B cell (primary cell): ENCODE measurements around the gene GPATCH3. TPM values are rescaled to one million over a fixed set of nuclear protein-coding genes. Genes with fewer than 3 reads are reported as not detected.

Source experiments
- ATAC-seq: fragments of 200-7000 bp; cut with Tn5 transposase; one replicate; pipeline ENCODE4 v1.10.0; 2021; ENCODE audit warnings: low read depth, mild to moderate bottlenecking, moderate number of reproducible peaks, moderate library complexity
- CTCF ChIA-PET: fragments of 350-600 bp; sonication (Branson Sonifier 250); formaldehyde crosslinking; loops from one replicate; lab custom pipeline; 2021; ENCODE audit warnings: antibody characterized with exemption, inconsistent platforms; lab: Charles Lee
- POLR2A ChIA-PET: fragments of 350-600 bp; sonication (Branson Sonifier 250); formaldehyde crosslinking; loops from one replicate; lab custom pipeline; 2021; ENCODE audit warnings: antibody characterized with exemption; lab: Charles Lee
- DNase-seq: peaks from one replicate; pipeline ENCODE4 v3.0.0; 2013
- H2AFZ ChIP-seq: 2 replicates; pipeline ENCODE4 v1.6.1; 2012; ENCODE audit warnings: mild to moderate bottlenecking, low read depth, low read length; ENCODE audit not compliant: insufficient read depth, poor library complexity, severe bottlenecking
- H3K27ac ChIP-seq, 2 donors: 1 replicate in 1 of 2; 2 replicates in 1 of 2; pipeline ENCODE4 v1.5.1; 2012 to 2013; ENCODE audit warnings: low read length in 2 of 2, mild to moderate bottlenecking in 2 of 2, moderate library complexity in 1 of 2
- H3K27me3 ChIP-seq, 4 experiments: fragments of 200-600 bp in 1 of 4; sonication (generic) in 1 of 4; replicated peaks in 1 of 4; 1 replicate in 2 of 4; 2 replicates in 2 of 4; pipeline versions ENCODE4 v1.6.1 to v1.7.0; 2013 to 2016; ENCODE audit warnings: low read length in 3 of 4, mild to moderate bottlenecking in 2 of 4, mixed read lengths in 1 of 4, moderate library complexity in 1 of 4; ENCODE audit not compliant: insufficient read depth in 4 of 4, control insufficient read depth in 3 of 4; ENCODE audit errors: control extremely low read depth in 1 of 4
- H3K36me3 ChIP-seq, 2 experiments: replicated peaks in 1 of 2; 1 replicate in 1 of 2; 2 replicates in 1 of 2; pipeline versions ENCODE4 v1.6.1 to v1.7.1; 2013; ENCODE audit warnings: low read length in 1 of 2; ENCODE audit not compliant: insufficient read depth in 2 of 2, control insufficient read depth in 1 of 2; ENCODE audit errors: control extremely low read depth in 1 of 2, extremely low read depth in 1 of 2
- H3K4me1 ChIP-seq, 2 donors: fragments of 200-600 bp in 1 of 2; sonication (generic) in 1 of 2; 1 replicate in 1 of 2; 2 replicates in 1 of 2; pipeline versions ENCODE4 v1.5.1 to v1.6.1; 2013 to 2017; ENCODE audit warnings: low read length in 2 of 2; ENCODE audit not compliant: control insufficient read depth in 2 of 2, insufficient read depth in 2 of 2
- H3K4me2 ChIP-seq: replicated peaks from 2 replicates; pipeline ENCODE3; 2012; ENCODE audit warnings: mild to moderate bottlenecking, low read depth, low read length; ENCODE audit not compliant: poor library complexity, severe bottlenecking
- H3K4me3 ChIP-seq, 5 experiments: fragments of 200-600 bp in 1 of 5; sonication (generic) in 1 of 5; 1 replicate in 3 of 5; 2 replicates in 2 of 5; pipeline versions ENCODE4 v1.5.1 to v1.7.0; 2011 to 2016; ENCODE audit warnings: low read length in 4 of 5, mild to moderate bottlenecking in 4 of 5, low read depth in 2 of 5, control low read depth in 1 of 5, moderate library complexity in 1 of 5; ENCODE audit not compliant: insufficient read depth in 1 of 5; ENCODE audit errors: control extremely low read depth in 1 of 5, extremely low read depth in 1 of 5
- H3K79me2 ChIP-seq: fragments of 200-600 bp; sonication (generic); one replicate; pipeline ENCODE4 v1.6.0; 2016; ENCODE audit warnings: low read length; ENCODE audit not compliant: control insufficient read depth, insufficient read depth
- H3K9ac ChIP-seq: fragments of 200-600 bp; sonication (generic); 2 replicates; pipeline ENCODE4 v1.6.1; 2017; ENCODE audit warnings: mild to moderate bottlenecking, low read length, moderate library complexity
- H3K9me3 ChIP-seq, 3 donors: one replicate each; pipeline versions ENCODE4 v1.6.1 to v1.7.1; 2013; ENCODE audit warnings: low read length in 2 of 3; ENCODE audit not compliant: control insufficient read depth in 2 of 3, insufficient read depth in 1 of 3; ENCODE audit errors: control extremely low read depth in 1 of 3
- H4K20me1 ChIP-seq: 2 replicates; pipeline ENCODE4 v1.6.0; 2012; ENCODE audit warnings: mild to moderate bottlenecking, low read length; ENCODE audit not compliant: insufficient read depth, control insufficient read depth, poor library complexity, severe bottlenecking
- H3K27ac Mint-ChIP-seq: one replicate; pipeline ENCODE4 v1.8.0; 2021; ENCODE audit warnings: mixed read lengths
- H3K27me3 Mint-ChIP-seq: one replicate; pipeline ENCODE4 v1.8.0; 2021; ENCODE audit warnings: mixed read lengths
- H3K4me1 Mint-ChIP-seq: one replicate; pipeline ENCODE4 v1.8.0; 2021; ENCODE audit warnings: mixed read lengths
- H3K4me3 Mint-ChIP-seq: one replicate; pipeline ENCODE4 v1.8.0; 2021; ENCODE audit warnings: mixed read lengths
- H3K9me3 Mint-ChIP-seq: one replicate; pipeline ENCODE4 v1.8.0; 2022; ENCODE audit warnings: mixed read lengths; ENCODE audit not compliant: insufficient read depth
- EZH2 ChIP-seq: IDR thresholded peaks from 2 replicates; pipeline ENCODE4 v1.6.1; 2012; ENCODE audit warnings: borderline replicate concordance, low read depth, mild to moderate bottlenecking, moderate library complexity, low read length; ENCODE audit not compliant: insufficient read depth, poor library complexity, severe bottlenecking
- WGBS: methylation state at CpG from one replicate; pipeline ENCODE4 v1.1.5; 2013; ENCODE audit warnings: missing lambda C conversion rate; ENCODE audit not compliant: insufficient coverage; 5-methylcytosine and 5-hydroxymethylcytosine counted together
- intact Hi-C: fragments of 100-400 bp; cut with micrococcal nuclease; formaldehyde crosslinking; loops from one replicate; pipeline ENCODE4 v1.10.0; 2022
- polyA plus RNA-seq: library from polyadenylated mRNA; depleted of rRNA; stranded (reverse); fragments of >200 nt; gene quantifications from 2 replicates; pipeline ENCODE4 v1.2.3, GENCODE V29; 2012
- total RNA-seq, 2 donors: library from RNA; stranded (reverse); fragments of 120-200 nt in 1 of 2; gene quantifications; 1 replicate in 1 of 2; 2 replicates in 1 of 2; pipeline versions ENCODE4 v1.2.3 to v1.2.4, GENCODE V29; 2013 to 2022
- TF ChIP-seq, protein P1 (sequence below): fragments of 200-600 bp; IDR thresholded peaks from one replicate; pipeline ENCODE4 v1.8.0; 2022; ENCODE audit warnings: antibody characterized with exemption, mild to moderate bottlenecking

GPATCH3 gene
- total and polyA plus RNA-seq, 2 donors (not counting 1 experiment from before 2014, with no cell fraction given): 9.2 to 21.9 TPM

DNA sequence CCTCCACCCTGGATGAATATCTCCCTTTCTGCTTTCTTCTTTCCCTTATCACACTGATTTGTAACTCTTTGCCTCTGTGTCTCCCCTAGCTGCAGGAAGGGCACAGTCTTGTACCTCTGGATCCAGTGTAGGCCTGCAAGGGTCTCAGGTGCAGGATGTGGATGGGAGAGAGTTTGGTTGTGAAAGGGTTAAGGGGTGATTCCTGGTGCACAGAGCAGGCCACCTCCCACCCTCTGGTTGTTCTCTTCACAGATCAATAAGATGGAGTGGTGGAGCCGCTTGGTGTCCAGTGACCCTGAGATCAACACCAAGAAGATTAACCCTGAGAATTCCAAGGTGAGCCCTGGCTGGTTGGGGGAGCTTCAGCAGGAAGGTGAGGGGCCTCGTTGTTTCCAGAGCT, 44.9 kb upstream of the GPATCH3 start:
- H3K4me3 ChIP-seq: no peak overlapping the region
- 89% methylated on average over 1 of the region's 2 CpGs for WGBS
- ATAC-seq (no peak), DNase-seq (no peak)
- H3K9me3 ChIP-seq: no peaks in the 10 kb centered on the region
- ChIA-PET POLR2A (no interaction called here), CTCF (no interaction called here)
- H3K9me3 Mint-ChIP-seq: no peaks in the 10 kb centered on the region
- H3K4me2 ChIP-seq: no peak overlapping the region
- no peak overlapping the region for H3K27ac ChIP-seq
- H4K20me1 ChIP-seq: peaks cover 5% of the 10 kb centered on the region
- intact Hi-C loops: no loop called here
- no peak for TF ChIP-seq EZH2
- TF ChIP-seq, protein P1, sequence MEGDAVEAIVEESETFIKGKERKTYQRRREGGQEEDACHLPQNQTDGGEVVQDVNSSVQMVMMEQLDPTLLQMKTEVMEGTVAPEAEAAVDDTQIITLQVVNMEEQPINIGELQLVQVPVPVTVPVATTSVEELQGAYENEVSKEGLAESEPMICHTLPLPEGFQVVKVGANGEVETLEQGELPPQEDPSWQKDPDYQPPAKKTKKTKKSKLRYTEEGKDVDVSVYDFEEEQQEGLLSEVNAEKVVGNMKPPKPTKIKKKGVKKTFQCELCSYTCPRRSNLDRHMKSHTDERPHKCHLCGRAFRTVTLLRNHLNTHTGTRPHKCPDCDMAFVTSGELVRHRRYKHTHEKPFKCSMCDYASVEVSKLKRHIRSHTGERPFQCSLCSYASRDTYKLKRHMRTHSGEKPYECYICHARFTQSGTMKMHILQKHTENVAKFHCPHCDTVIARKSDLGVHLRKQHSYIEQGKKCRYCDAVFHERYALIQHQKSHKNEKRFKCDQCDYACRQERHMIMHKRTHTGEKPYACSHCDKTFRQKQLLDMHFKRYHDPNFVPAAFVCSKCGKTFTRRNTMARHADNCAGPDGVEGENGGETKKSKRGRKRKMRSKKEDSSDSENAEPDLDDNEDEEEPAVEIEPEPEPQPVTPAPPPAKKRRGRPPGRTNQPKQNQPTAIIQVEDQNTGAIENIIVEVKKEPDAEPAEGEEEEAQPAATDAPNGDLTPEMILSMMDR: no peak
- peaks cover 2% of the 10 kb centered on the region for H3K79me2 ChIP-seq
- H3K27me3 ChIP-seq: no peaks in the 10 kb centered on the region
- H3K4me1 Mint-ChIP-seq: no peaks in the 10 kb centered on the region
- no peak overlapping the region for H3K27ac Mint-ChIP-seq
- no peak overlapping the region for H2AFZ ChIP-seq
- peaks cover 7 to 44% of the 10 kb centered on the region in 2 experiments for H3K36me3 ChIP-seq
- H3K27me3 Mint-ChIP-seq: no peaks in the 10 kb centered on the region
- no peaks in the 10 kb centered on the region for H3K4me1 ChIP-seq
- H3K9ac ChIP-seq: no peak overlapping the region
- no peak overlapping the region for H3K4me3 Mint-ChIP-seq

DNA sequence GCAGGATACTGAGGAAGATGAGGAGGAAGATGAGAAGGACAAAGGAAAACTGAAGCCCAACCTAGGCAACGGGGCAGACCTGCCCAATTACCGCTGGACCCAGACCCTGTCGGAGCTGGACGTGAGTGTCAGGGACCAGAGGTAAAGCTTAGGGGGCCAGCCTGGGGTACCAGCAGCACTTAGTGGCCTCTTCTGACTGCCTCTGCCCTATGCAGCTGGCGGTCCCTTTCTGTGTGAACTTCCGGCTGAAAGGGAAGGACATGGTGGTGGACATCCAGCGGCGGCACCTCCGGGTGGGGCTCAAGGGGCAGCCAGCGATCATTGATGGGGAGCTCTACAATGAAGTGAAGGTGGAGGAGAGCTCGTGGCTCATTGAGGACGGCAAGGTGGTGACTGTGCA, 42.4 kb upstream of the GPATCH3 start:
- WGBS: 98% methylated on average over 11 of the region's 12 CpGs
- Mint-ChIP-seq H3K9me3 (no peaks in the 10 kb centered on the region), H3K4me1 (peaks cover 2% of the 10 kb centered on the region), H3K27ac (no peak overlapping the region), H3K27me3 (no peaks in the 10 kb centered on the region), H3K4me3 (no peak overlapping the region)
- Histone ChIP-seq H3K4me2 (no peak overlapping the region), H3K27me3 (no peaks in the 10 kb centered on the region), H3K36me3 (peaks cover 7 to 59% of the 10 kb centered on the region in 2 experiments), H3K4me3 (no peak overlapping the region), H3K27ac (no peak overlapping the region), H3K9ac (no peak overlapping the region), H4K20me1 (peaks cover 29% of the 10 kb centered on the region), H3K79me2 (peaks cover 25% of the 10 kb centered on the region), H3K4me1 (no peaks in the 10 kb centered on the region), H3K9me3 (no peaks in the 10 kb centered on the region), H2AFZ (no peak overlapping the region)
- intact Hi-C loops: no loop called here
- CTCF ChIA-PET: no interaction called here
- DNase-seq (no peak), ATAC-seq (no peak)
- TF ChIP-seq EZH2: no peak
- POLR2A ChIA-PET: no interaction called here
